Measurements from ENCODE around the gene BDNF. TPM values are rescaled to one million over a fixed set of nuclear protein-coding genes. Genes with fewer than 3 reads are reported as not detected.

BDNF gene
- total and polyA plus RNA-seq, 2 donors (not counting 3 experiments of a cell fraction or from before 2014, with no cell fraction given), result 3.1 to 3.6 TPM

- Histone ChIP-seq H3K9me1 (replicated peaks; ENCODE audit: control insufficient read depth, extremely low read depth, insufficient read depth, low read length) (no peaks in the 10 kb centered on the region), H3K9ac (replicated peaks; ENCODE audit: extremely low read depth, insufficient read depth, low read length) (peak overlapping the region; percentile 41), H3K79me2 (ENCODE audit: control insufficient read depth, insufficient read depth, low read length) (no peaks in the 10 kb centered on the region), H3K36me3 (ENCODE audit: control insufficient read depth in 2 of 2, extremely low read depth in 1 of 2, insufficient read depth in 2 of 2, low read length in 2 of 2) (no peaks in the 10 kb centered on the region), H3K4me1 (ENCODE audit: control insufficient read depth, extremely low read depth, insufficient read depth, low read length) (peaks cover 14% of the 10 kb centered on the region), H4K20me1 (replicated peaks; ENCODE audit: control insufficient read depth, extremely low read depth, insufficient read depth, low read length) (no peaks in the 10 kb centered on the region), H2AFZ (ENCODE audit: low read depth, low read length) (peak overlapping the region; percentile 61), H3K9me3 (replicated peaks; ENCODE audit: control insufficient read depth, insufficient read depth, low read length) (no peaks in the 10 kb centered on the region), H3K27ac (ENCODE audit: insufficient read depth, low read depth, low read length) (no peak overlapping the region), H3K4me3 (replicated peaks in 1 of 3; ENCODE audit: insufficient read depth in 1 of 3, low read depth in 1 of 3, low read length in 3 of 3) (peak overlapping the region; percentile 54 to 79 (median 66)), H3K4me2 (ENCODE audit: insufficient read depth, low read length) (peak overlapping the region; percentile 97), H3K27me3 (ENCODE audit: control insufficient read depth in 2 of 2, insufficient read depth in 2 of 2, low read length in 2 of 2) (peaks cover 43 to 75% of the 10 kb centered on the region in 2 experiments)
- peak; percentile 57 for DNase-seq (ENCODE audit: low read depth, low spot score)
- intact Hi-C loops (cut with micrococcal nuclease) (loop anchor here (2.0 to 5.0 kb wide), 2 partner anchors 18 to 1114 kb away; partner anchors contain the start of gene BDNF), dilution Hi-C loops (cut with MboI; ENCODE audit: extremely low pct_ligation_motif_present, low sequenced_read_pairs) (no loop called here)
- ChIA-PET POLR2A (interaction anchor here (0.6 kb wide), 2 partner anchors 522 to 602 kb away, joined by 3 to 6 read pairs; no protein-coding TSS in a partner anchor), CTCF (interaction anchor here (0.9 to 7.0 kb wide), 6 partner anchors 16 to 1625 kb away, joined by 3 to 109 read pairs (median 4); partner anchors contain the start of gene BDNF)
- no peak for TF ChIP-seq MYC (IDR thresholded peaks at IDR 0.05; ENCODE audit: low read depth, low read length)
- TF ChIP-seq GATA2 (IDR thresholded peaks at IDR 0.05; ENCODE audit: insufficient read depth, insufficient read length, low read depth, low read length), result no peak
- TF ChIP-seq POLR2AphosphoS5 (IDR thresholded peaks at IDR 0.05; ENCODE audit: insufficient read depth, low read depth, low read length), result no peak
- no peak for TF ChIP-seq POLR2A (IDR thresholded peaks at IDR 0.05; ENCODE audit: low read depth, low read length)
- no peak for TF ChIP-seq EZH2 (IDR thresholded peaks at IDR 0.05; ENCODE audit: borderline replicate concordance, low read depth, low read length, severe bottlenecking)
- no peak for TF ChIP-seq MAX (IDR thresholded peaks at IDR 0.05; ENCODE audit: insufficient read depth, insufficient read length)
- TF ChIP-seq CTCF (IDR thresholded peaks at IDR 0.05; ENCODE audit: extremely low read depth in 1 of 2, insufficient read depth in 1 of 2, low read depth in 1 of 2, low read length in 2 of 2), result no peak
- TF ChIP-seq FOS (IDR thresholded peaks at IDR 0.05; ENCODE audit: borderline replicate concordance, insufficient read depth, low read length), result no peak
- FAIRE-seq, result peak; percentile 66
- BruUV-seq (replicated peaks), result no TSS peak
These were observed 18.1 kb upstream of the BDNF start for GRCh38 chr11:27718346-27718862.

Data from endothelial cell of umbilical vein (primary cell).